ENCODE data around the gene TRAF2.

TRAF2 gene

GRCh38 chr9:136949817-136950655 lies 63.7 kb downstream of the TRAF2 start:
- FAIRE-seq: no peak

- no peak for FAIRE-seq
These were observed 64.5 kb downstream of the TRAF2 start for GRCh38 chr9:136950656-136951276.

- FAIRE-seq: no peak
These were observed 65.4 kb downstream of the TRAF2 start, which contains the start of gene LCN12 for GRCh38 chr9:136951541-136952320. TSS of gene LCN12 (plus strand) at chr9:136952273. CDS start at chr9:136952328, 55 bp downstream.

- no peak for FAIRE-seq
These were observed 66.1 kb downstream of the TRAF2 start for GRCh38 chr9:136952321-136952850.

GRCh38 chr9:136952876-136953770 lies 66.8 kb downstream of the TRAF2 start:
- no peak for FAIRE-seq

- FAIRE-seq: no peak
These were observed 67.5 kb downstream of the TRAF2 start for GRCh38 chr9:136953771-136954269.

- no peak for FAIRE-seq
These were observed 68.2 kb downstream of the TRAF2 start for GRCh38 chr9:136954270-136955083.

- FAIRE-seq: no peak
These were observed 69.1 kb downstream of the TRAF2 start for GRCh38 chr9:136955202-136955942.

GRCh38 chr9:136955943-136956335 lies 69.6 kb downstream of the TRAF2 start:
- no peak for FAIRE-seq

- FAIRE-seq: no peak
These were observed 70.3 kb downstream of the TRAF2 start for GRCh38 chr9:136956604-136957003.

GRCh38 chr9:136957461-136957860 lies 71.1 kb downstream of the TRAF2 start:
- no peak for FAIRE-seq

- FAIRE-seq: no peak
These were observed 71.6 kb downstream of the TRAF2 start for GRCh38 chr9:136957901-136958300.

- FAIRE-seq: no peak
These were observed 72.2 kb downstream of the TRAF2 start for GRCh38 chr9:136958473-136958872.

GRCh38 chr9:136958898-136959850 lies 72.9 kb downstream of the TRAF2 start:
- FAIRE-seq: no peak

GRCh38 chr9:136960212-136960937 lies 74.1 kb downstream of the TRAF2 start:
- no peak for FAIRE-seq

GRCh38 chr9:136960938-136961275 lies 74.6 kb downstream of the TRAF2 start:
- FAIRE-seq: no peak

GRCh38 chr9:136961279-136962065 lies 75.2 kb downstream of the TRAF2 start:
- FAIRE-seq: no peak

GRCh38 chr9:136962163-136962562 lies 75.8 kb downstream of the TRAF2 start:
- no peak for FAIRE-seq
